ENCODE data around the gene DHX38.

The DHX38 gene

DNA sequence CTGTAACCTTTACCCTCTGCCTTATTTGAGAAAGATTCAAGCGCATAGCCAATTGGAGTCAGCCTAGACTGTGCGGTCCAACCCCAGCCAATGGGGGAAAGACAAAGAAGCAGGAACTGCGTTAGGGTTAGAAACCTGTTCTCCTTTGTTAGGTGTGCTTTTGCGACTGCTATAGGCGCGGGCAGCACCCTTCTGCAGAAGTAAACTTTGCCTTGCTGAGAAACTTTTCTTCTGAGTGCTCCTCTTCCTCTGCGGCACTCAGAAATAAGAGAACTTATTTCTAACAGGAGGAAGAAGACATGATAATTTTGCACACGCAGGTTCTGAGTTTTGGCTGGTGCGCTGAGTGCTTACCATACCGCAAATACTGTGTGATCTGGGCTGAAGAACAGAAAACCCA is 9.2 kb upstream of the DHX38 start:
- DNase-seq: no peak

DNA sequence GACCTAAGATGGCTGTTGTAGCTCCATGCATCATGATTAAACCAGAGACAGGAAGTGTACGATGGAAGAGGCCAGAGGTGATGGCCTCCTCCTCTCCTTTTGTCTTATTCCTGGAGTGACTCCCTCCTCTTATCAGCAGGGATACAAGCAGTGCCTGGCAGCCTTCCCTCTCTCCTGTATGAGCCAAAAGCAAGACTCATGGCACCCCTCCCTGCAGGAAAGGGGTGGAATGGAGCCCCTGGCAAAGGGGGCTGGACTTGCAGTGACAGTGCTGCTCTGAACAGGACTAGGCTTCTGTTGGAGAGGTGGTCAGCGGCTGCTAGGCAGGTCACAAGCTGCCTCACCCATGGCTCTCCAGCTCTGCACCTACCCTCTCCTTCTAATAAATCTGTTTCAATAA is 8.6 kb upstream of the DHX38 start:
- DNase-seq: no peak

DNA sequence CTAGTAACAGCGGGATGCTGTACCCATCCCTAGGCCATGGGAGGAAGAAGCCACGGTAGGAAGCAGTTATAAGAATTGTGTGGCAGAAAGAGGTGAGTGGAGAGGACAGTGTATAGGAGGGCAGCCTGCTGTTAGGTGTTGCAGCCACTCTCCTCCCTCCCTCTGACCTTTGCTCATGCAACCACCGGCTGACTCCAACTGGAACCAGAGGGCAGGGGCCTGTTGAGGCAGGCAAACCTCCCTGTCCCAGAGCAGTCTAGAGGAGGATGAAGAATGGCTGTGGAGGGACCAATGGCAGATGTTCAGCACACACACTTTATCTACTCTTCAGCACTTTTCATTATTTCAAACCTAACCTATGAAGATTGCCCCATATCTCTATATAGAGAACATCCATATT is 2.4 kb upstream of the DHX38 start:
- no peak for DNase-seq

- no peak for DNase-seq
Observed at GRCh38 chr16:72092832-72093447, 707 bp upstream of the DHX38 start.

GRCh38 chr16:72094266-72094610 is 591 bp downstream of the DHX38 start:
- no peak for DNase-seq

DNA sequence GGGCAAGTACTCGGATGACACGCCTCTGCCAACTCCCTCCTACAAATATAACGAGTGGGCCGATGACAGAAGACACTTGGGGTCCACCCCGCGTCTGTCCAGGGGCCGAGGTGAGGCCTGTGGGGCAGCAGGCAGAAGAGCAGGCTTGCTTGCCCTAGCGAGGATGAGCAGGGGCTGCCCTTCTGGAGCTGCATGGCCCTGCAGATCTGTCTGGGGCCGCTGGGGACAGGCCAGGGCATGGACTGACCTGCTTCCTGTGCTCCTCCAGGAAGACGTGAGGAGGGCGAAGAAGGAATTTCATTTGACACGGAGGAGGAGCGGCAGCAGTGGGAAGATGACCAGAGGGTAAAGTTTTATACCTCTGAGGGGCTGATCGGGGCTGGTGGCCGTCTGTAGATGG is 5.3 kb downstream of the DHX38 start:
- DNase-seq: no peak

DNA sequence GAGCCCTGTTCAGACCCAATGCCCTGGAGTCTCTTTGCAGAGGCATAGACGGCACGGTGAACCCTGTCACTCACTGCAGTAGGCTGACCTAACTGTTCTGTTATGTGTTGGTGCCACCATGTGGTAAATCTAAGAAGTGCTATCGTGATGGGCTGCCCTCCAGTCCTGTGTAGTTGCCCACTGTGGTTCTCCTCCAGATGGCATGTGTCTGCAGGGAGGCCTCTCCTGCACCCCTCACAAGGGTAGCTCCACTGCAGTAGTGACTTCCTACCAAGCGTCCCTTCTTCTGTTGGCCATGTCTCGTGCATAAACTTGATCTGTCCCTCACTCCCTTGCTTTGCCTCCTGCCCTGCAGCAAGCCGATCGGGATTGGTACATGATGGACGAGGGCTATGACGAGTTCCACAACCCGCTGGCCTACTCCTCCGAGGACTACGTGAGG is 5.8 kb downstream of the DHX38 start:
- DNase-seq: peak; percentile 64

GRCh38 chr16:72101195-72101594 is 7.5 kb downstream of the DHX38 start:
- DNase-seq: no peak

- DNase-seq: no peak
Observed at GRCh38 chr16:72104905-72105304, 11.3 kb downstream of the DHX38 start.

GRCh38 chr16:72105978-72106377 is 12.3 kb downstream of the DHX38 start:
- DNase-seq: no peak

GRCh38 chr16:72107371-72107770 is 13.7 kb downstream of the DHX38 start:
- DNase-seq: no peak

DNA sequence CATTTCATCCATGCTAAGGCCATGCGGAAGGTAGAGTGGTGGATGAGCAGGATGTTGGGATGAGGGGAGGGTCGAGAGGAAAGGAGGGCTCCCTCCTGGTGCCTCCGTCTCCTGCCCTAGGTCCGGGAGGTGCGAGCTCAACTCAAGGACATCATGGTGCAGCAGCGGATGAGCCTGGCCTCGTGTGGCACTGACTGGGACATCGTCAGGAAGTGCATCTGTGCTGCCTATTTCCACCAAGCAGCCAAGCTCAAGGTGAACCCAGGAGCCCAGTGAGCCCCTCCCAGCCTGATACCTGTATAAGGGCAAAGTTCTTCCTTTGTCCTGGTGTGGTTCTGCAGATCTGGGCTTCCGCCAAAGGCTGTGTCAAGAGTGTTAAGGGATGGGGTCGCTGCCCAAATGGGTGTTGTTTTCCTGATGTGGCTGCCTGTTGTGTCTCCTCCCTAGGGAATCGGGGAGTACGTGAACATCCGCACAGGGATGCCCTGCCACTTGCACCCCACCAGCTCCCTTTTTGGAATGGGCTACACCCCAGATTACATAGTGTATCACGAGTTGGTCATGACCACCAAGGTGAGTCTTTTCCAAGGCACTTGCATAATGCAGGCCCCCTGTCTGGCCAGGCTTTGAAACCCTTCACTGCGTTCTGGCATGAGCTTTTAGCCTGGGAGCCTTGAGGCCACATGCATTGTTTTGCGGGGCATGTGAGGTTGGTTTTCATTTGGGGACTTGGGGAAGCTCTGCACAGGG is 14.9 kb downstream of the DHX38 start:
- DNase-seq: no peak

DNA sequence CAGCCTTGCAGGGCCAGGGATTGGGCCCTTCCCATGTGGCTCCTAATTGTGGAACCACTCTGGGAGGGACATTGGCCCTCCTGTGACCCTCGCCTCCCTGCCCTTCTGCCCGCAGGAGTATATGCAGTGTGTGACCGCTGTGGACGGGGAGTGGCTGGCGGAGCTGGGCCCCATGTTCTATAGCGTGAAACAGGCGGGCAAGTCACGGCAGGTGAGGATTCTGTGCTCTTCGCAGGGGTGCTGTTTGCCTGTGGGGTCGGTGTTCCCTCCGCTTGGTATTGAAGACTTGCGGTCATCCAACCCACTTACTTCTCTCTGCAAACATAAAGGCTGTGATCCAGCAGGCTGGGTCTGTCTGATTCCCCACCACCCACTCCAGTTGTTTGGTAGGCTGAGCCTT is 15.7 kb downstream of the DHX38 start:
- no peak for DNase-seq

DNA sequence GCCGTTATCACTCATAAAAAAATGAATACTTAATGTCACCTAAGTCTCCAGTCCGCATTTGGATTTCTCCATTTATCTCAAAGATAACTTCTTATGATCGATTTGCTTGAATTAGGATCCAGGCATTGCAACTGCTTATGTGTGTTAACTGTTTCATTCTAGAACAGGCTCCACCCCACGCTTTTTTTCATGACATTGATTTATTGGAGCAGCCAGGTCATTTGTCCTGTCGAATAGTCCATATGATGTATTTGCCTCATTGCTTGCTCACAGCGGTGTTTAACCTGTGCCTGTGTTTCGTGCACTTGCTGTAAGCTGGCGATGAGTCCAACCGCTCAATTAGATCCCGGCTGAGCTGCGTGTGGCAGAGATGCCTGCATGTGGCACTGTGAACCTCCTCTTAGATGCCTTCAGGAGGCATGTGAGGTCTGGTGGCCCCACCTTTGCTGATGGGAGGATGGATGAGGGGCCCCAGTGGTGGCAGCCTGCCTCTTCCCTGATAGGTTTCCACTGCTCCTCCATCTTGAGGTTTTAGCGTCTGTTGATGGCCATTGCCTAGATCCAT is 16.4 kb downstream of the DHX38 start:
- no peak for DNase-seq

DNA sequence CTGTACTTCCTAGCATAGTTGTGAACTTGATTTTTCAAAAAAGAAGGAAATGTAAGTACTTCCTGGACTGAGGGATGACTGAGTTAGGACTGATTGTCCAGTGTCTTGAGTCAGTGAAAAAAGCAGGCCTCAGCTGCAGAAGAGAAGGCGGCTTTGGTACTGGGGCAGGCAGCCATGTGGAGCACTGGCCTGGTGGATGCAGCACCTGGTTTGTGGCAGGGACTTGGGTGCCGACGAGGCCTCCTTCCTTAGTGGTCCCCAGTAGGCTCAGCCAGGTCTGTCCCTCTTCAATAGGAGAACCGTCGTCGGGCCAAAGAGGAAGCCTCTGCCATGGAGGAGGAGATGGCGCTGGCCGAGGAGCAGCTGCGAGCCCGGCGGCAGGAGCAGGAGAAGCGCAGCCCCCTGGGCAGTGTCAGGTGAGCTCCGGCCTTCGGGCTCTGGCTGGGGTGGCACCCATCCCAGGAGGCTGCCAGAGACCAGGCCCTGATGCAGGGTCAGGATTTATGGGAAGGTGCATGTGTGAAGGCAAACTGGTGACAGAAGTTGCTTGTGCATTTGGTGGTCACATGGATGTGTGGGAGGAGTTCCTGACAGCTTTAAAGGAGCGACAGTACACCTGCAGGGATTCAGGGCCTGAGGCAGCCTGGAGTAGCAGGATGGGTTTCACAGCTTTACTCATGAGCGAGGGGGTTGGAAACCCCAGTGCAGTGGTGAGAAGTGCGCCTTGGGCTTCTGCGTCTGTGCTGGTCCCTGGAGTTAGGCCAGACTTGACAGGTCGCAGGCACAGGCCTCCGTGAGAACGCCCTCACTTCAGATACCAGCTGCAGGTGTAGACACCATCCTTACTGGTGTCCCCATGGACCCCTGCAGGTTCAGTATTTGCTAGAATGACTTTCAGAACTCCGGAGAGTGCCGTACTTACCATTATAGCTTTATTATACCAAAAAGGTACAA is 17.3 kb downstream of the DHX38 start:
- DNase-seq: no peak

- no peak for DNase-seq
Observed at GRCh38 chr16:72111657-72112451, 18.2 kb downstream of the DHX38 start.

GRCh38 chr16:72112452-72112792 is 18.8 kb downstream of the DHX38 start:
- no peak for DNase-seq

DNA sequence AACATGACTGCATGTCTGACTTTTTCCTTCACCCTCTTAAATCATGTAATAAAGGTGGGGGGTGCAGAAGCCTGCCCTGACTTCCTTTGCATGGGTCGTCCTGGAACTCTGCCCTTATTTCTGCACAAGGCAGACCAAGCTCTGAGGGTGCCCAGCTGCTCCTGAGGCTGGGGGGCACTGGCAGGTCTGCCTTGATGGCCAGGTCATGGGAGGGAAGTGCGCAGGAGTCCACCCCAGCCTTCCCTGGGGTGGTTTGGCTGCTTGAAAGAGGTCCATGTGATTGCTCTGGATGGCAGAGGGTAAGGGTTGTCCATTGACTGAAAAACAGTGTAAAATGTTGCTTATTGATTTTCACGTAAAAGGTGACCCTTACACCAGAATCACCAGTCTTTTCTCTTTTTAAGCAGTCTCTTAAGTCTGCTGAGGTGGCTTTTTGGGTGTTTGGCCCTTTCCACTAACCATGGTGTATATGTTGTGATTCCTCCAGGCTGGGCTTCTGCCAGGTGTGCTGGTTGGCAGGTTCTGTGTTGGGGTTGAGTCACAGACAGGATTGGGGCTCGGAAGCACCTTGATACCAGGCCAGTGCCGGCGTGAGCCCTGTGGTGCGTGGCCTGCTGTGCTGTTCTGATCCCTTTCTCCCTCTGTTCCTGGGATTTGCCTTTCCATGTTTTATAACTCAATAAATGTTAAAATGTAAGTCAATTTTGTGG is 19.4 kb downstream of the DHX38 start:
- no peak for DNase-seq

DNA sequence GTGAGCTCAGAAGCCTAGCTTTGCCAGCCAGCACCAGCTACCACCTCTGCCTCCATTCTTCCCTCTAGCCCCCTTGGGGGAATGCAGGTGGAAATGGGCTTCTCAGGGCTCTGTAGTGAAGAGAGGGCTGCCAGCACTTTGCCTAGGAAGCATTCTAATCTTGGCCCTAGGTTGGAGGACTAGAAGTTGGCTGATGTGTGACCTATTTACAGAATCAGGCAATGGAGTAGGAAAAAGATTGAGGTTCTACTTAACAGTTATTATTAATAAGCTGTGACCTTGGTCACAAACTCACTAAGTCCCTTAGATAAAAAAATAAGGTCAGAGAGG is 19.9 kb downstream of the DHX38 start:
- DNase-seq: no peak

- DNase-seq: no peak
Observed at GRCh38 chr16:72120026-72120425, 26.4 kb downstream of the DHX38 start.

DNA sequence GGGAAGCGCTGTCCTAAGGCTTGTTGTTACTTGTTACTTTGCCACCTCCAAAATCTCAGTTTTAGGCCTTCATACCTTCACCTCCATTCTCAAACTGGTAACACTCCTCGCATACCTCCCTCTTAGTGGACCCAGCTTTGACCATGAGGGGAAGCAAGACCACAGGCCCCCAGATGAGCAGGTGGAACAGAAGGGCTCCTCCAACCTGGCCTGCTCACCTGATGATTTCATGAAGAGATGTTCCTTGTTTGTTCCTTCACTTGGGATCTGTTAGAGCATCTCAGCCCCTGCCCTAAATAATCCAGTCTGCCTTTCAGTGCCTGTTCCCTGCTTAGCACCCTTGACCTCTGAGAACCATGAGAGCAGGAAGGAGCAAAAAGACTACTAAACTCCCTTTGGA is 28.7 kb downstream of the DHX38 start:
- DNase-seq: no peak

GRCh38 chr16:72122916-72123315 is 29.3 kb downstream of the DHX38 start:
- no peak for DNase-seq
